ENCODE measurements around the gene LHX5. TPM values are rescaled to one million over a fixed set of nuclear protein-coding genes. Genes with fewer than 3 reads are reported as not detected.

The LHX5 gene
- total RNA-seq, 1 donor from 2014 or later, result not detected

DNA sequence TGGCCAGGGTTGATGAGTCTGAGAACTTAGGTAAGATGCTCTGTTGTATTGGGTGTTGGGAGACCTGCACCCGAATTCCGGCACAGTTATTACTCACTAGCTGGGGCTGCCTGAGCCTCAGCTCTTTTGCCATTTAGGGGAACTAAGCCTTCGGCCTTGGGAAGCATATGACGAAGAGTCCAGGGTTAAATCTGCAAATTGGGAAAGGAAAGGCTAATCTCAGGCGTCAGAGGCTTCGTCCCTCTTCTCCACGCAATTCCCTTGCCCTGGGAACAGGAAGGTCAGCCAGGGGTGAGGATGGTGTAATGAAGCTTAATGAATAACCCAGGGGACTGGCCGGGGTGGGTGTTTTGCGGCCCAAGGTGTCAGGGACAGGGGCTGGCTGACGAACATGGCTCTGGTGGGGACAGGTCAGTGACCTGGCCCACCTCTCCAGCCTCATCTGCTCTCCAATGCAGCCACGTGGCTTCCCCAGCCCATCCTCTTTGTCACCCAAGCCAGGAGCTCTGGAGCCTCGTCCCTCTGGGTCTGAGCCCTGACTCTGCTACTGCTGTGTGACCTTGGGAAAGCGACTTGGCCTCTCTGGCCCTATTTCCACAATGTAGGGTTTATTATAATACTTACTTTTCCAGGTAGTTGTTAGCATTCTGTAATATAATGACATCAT, 53.3 kb downstream of the LHX5 start:
- no peak for DNase-seq (ENCODE audit: extremely low read depth, low read depth, low spot score)

- DNase-seq (ENCODE audit: extremely low read depth, low read depth, low spot score), result no peak
These were observed 55.4 kb downstream of the LHX5 start for GRCh38 chr12:113416091-113416754.

DNA sequence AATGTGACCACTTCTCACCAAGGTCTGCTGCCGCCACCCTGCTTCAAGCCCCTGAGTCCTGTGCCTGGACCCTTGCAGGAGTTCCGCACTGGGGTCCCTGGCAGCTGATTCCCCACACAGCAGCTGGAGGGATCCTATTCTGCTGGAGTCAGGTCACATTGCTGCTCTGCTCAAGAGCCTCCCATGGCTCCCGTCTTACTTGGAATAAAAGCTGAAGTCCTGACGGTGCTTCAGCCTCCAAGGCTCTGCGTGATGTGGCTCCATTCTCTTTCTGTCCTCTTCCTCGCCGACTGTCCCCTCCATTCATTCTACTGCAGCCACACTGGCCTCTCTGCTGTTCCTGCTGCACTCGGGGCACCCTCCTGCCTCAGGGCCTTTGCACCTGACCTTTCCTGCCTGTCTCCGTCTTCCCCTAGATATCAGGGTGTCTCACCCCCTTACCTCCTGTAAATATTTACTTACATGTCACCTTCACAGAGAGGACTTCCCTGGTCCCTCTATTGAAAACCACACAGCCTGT, 57.1 kb downstream of the LHX5 start:
- no peak for DNase-seq (ENCODE audit: extremely low read depth, low read depth, low spot score)

GRCh38 chr12:113413488-113413939, 58.2 kb downstream of the LHX5 start:
- no peak for DNase-seq (ENCODE audit: extremely low read depth, low read depth, low spot score)

Other genes starting within 250 kb of the LHX5 start
- 23.7 and 29.1 TPM in 2 replicates for gene SLC8B1, start 136.8 kb downstream of the LHX5 start, total RNA-seq
- 94.9 and 96.5 TPM in 2 replicates for gene PLBD2, start 113.3 kb downstream of the LHX5 start, total RNA-seq
- not detected in 2 replicates for gene SDS, start 68.0 kb downstream of the LHX5 start, total RNA-seq
- gene SDSL, start 49.5 kb downstream of the LHX5 start, total RNA-seq, result 4.3 and 7.8 TPM in 2 replicates

All from glomerular endothelial cell (primary cell).